Measurements from ENCODE around the gene RXRA. TPM values are rescaled to one million over a fixed set of nuclear protein-coding genes. Genes with fewer than 3 reads are reported as not detected.

The RXRA gene
- total and polyA plus RNA-seq, 2 of the 4 experiments (the other 2 are of a cell fraction), result 7.5 to 17.9 TPM

- Histone ChIP-seq H3K4me2 (ENCODE audit: low read depth, low read length) (no peak overlapping the region), H4K20me1 (ENCODE audit: insufficient read depth, low read length) (no peaks in the 10 kb centered on the region), H3K4me3 (ENCODE audit: insufficient read depth, low read depth, low read length) (no peak overlapping the region), H3K23ac (ENCODE audit: low read depth, low read length) (no peak overlapping the region), H2BK120ac (ENCODE audit: low read depth, low read length) (no peak overlapping the region), H3K79me1 (ENCODE audit: low read depth in 1 of 2, low read length in 2 of 2) (no peaks in the 10 kb centered on the region), H3K27ac (ENCODE audit: insufficient read depth, low read length) (no peak overlapping the region), H2BK20ac (ENCODE audit: low read depth, low read length) (no peak overlapping the region), H3K14ac (replicated peaks; ENCODE audit: low read depth, low read length) (no peak overlapping the region), H3K9ac (ENCODE audit: low read depth, low read length) (no peak overlapping the region), H3K9me3 (ENCODE audit: control insufficient read depth, insufficient read depth, low read length) (no peaks in the 10 kb centered on the region; the same call in 1 of the 2 replicates), H3K4ac (ENCODE audit: low read depth, low read length) (no peak overlapping the region), H3K27me3 (ENCODE audit: control insufficient read depth, insufficient read depth, low read length) (peaks cover 46% of the 10 kb centered on the region), H3K56ac (ENCODE audit: extremely low read depth, insufficient read depth, low read length) (no peak overlapping the region), H4K5ac (ENCODE audit: low read depth, low read length) (no peak overlapping the region), H2AFZ (replicated peaks; ENCODE audit: low read length, poor library complexity) (no peak overlapping the region), H4K91ac (ENCODE audit: insufficient read depth, low read depth, low read length) (no peak overlapping the region), H4K8ac (ENCODE audit: low read depth in 2 of 2, low read length in 2 of 2) (no peak overlapping the region), H3K36me3 (ENCODE audit: control insufficient read depth, insufficient read depth, low read length) (no peaks in the 10 kb centered on the region), H2AK5ac (ENCODE audit: low read depth, low read length) (no peak overlapping the region), H2BK15ac (ENCODE audit: low read depth, low read length) (no peak overlapping the region), H3K4me1 (ENCODE audit: control insufficient read depth, insufficient read depth, low read length) (no peaks in the 10 kb centered on the region), H3K9me1 (ENCODE audit: insufficient read depth, low read length) (no peaks in the 10 kb centered on the region), H2BK5ac (ENCODE audit: low read depth, low read length, poor library complexity, severe bottlenecking) (no peak overlapping the region), H3K18ac (ENCODE audit: low read depth, low read length) (no peak overlapping the region), H2AK9ac (replicated peaks; ENCODE audit: low read depth, low read length, poor library complexity) (no peak overlapping the region)
- no TSS peak for BruUV-seq (replicated peaks)
- intact Hi-C loops (cut with micrococcal nuclease), result no loop called here
- ChIA-PET POLR2A (ENCODE audit: unreplicated experiment) (no interaction called here), CTCF (no interaction called here)
- ATAC-seq (ENCODE audit: low read depth), result no peak
- TF ChIP-seq RAD21 (IDR thresholded peaks at IDR 0.05; ENCODE audit: low read length) (no peak), FOS (IDR thresholded peaks at IDR 0.05; ENCODE audit: low read depth, low read length) (no peak), MAZ (IDR thresholded peaks at IDR 0.05; ENCODE audit: borderline replicate concordance, low read depth, low read length) (no peak), USF2 (IDR thresholded peaks at IDR 0.05; ENCODE audit: low read depth, low read length) (no peak), CTCF (conservative IDR thresholded peaks at IDR 0.05; ENCODE audit: low read depth, low read length) (no peak), RCOR1 (IDR thresholded peaks at IDR 0.05; ENCODE audit: insufficient replicate concordance, low read length) (no peak), CHD1 (IDR thresholded peaks at IDR 0.05; ENCODE audit: low read depth, low read length) (no peak), RFX5 (IDR thresholded peaks at IDR 0.05; ENCODE audit: low read depth, low read length) (no peak), NFE2L2 (IDR thresholded peaks at IDR 0.05; ENCODE audit: low read depth, low read length) (no peak), BHLHE40 (IDR thresholded peaks at IDR 0.05; ENCODE audit: low read depth, low read length) (no peak), ELK1 (IDR thresholded peaks at IDR 0.05; ENCODE audit: borderline replicate concordance, low read depth, low read length) (no peak), CEBPB (IDR thresholded peaks at IDR 0.05; ENCODE audit: low read depth, low read length) (no peak), SMC3 (IDR thresholded peaks at IDR 0.05; ENCODE audit: low read depth, low read length) (no peak), POLR2A (IDR thresholded peaks at IDR 0.05; ENCODE audit: low read depth, low read length) (no peak), MAFK (IDR thresholded peaks at IDR 0.05; ENCODE audit: low read depth, low read length) (no peak), MXI1 (IDR thresholded peaks at IDR 0.05; ENCODE audit: borderline replicate concordance, low read depth, low read length) (no peak)
- no peak for DNase-seq
- 76% methylated on average over 2 of the region's 7 CpGs; no CpG with 5 or more reads in 1 of the 2 experiments for WGBS, 2 experiments (ENCODE audit: extremely low coverage in 2 of 2, insufficient read length in 1 of 2)
- dilution Hi-C loops (cut with HindIII; ENCODE audit: low sequenced_read_pairs, unreplicated experiment), result no loop called here
- in situ Hi-C loops (cut with MboI; ENCODE audit: low sequenced_read_pairs), result no loop called here
Observed at GRCh38 chr9:134299883-134300282, 26.4 kb upstream of the RXRA start.
